WTC11 (cell line): Measurements from ENCODE around the gene THBS2.

Source experiments
- NR2C2 ChIP-seq: sonication (generic); formaldehyde crosslinking; IDR thresholded peaks from 2 replicates; pipeline ENCODE4 v1.8.0; 2022; ENCODE audit warnings: mild to moderate bottlenecking, missing genetic modification reagents
- TCF7 ChIP-seq: sonication (generic); formaldehyde crosslinking; IDR thresholded peaks from 2 replicates; pipeline ENCODE4 v1.8.0; 2022; ENCODE audit warnings: mild to moderate bottlenecking, low read depth, missing genetic modification reagents, moderate library complexity
- TF ChIP-seq, protein P1 (sequence below): fragments of 200-600 bp; IDR thresholded peaks from 2 replicates; pipeline ENCODE4 v1.8.0; 2022; ENCODE audit warnings: antibody characterized with exemption
- TF ChIP-seq, protein P2 (sequence below): sonication (generic); formaldehyde crosslinking; conservative IDR thresholded peaks from 2 replicates; pipeline ENCODE4 v1.8.1; 2022; ENCODE audit warnings: mild to moderate bottlenecking, missing genetic modification reagents

DNA sequence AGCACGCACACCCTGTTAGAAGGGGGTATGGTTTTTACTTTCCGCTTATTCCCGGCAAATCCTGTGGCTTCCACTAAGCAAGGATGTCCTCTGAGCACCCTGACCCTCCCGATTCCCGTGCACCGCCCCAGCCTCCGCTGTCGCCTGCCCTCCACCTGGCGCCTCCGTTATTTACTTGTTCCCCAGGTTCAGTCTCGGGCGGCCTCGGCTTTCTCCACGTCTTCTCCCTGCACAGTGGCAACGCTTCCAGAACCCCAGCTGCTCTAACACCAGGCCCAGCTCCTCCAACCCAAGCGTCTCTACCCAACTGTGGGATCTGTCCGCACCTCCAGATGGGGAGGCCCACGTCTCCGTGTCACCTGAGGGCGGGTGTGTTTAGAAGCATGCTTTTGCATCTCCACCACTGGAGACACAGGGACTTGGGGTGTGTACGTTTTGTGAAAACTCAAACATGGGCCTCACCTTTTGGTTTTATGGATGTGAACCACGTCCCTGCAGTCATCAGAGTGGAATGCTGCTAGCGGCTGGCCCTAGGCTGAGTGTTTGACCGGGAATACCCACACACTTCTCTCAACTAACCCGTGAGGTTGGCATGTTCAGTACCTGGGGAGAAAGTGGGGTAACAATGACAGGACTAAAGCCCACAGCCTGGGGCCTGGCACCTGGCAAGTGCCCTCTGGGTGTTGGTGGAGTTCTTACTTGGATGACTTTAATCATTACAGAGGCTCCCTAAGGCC lies 79.9 kb downstream of the THBS2 start:
- no peak for TF ChIP-seq TCF7 (CRISPR knock-in tag)
- TF ChIP-seq, protein P1, sequence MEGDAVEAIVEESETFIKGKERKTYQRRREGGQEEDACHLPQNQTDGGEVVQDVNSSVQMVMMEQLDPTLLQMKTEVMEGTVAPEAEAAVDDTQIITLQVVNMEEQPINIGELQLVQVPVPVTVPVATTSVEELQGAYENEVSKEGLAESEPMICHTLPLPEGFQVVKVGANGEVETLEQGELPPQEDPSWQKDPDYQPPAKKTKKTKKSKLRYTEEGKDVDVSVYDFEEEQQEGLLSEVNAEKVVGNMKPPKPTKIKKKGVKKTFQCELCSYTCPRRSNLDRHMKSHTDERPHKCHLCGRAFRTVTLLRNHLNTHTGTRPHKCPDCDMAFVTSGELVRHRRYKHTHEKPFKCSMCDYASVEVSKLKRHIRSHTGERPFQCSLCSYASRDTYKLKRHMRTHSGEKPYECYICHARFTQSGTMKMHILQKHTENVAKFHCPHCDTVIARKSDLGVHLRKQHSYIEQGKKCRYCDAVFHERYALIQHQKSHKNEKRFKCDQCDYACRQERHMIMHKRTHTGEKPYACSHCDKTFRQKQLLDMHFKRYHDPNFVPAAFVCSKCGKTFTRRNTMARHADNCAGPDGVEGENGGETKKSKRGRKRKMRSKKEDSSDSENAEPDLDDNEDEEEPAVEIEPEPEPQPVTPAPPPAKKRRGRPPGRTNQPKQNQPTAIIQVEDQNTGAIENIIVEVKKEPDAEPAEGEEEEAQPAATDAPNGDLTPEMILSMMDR: no peak
- no peak for TF ChIP-seq NR2C2 (CRISPR knock-in tag)
- TF ChIP-seq, protein P2, sequence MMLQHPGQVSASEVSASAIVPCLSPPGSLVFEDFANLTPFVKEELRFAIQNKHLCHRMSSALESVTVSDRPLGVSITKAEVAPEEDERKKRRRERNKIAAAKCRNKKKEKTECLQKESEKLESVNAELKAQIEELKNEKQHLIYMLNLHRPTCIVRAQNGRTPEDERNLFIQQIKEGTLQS (CRISPR knock-in tag): no peak
